Cardiac septum (tissue), 1 donor: ENCODE data around the gene PPARA. TPM values are rescaled to one million over a fixed set of nuclear protein-coding genes. Genes with fewer than 3 reads are reported as not detected.
"Not testable (repeated sequence)": the region's sequence is repeated elsewhere in the genome, so short reads cannot be mapped to it uniquely, and the experiment has no call there.

Experiments
- DNase-seq: peaks from one replicate; pipeline ENCODE4 v3.0.0-alpha.2; 2020; ENCODE audit warnings: low spot score
- intact Hi-C: fragments of 100-400 bp; cut with DNase I; formaldehyde crosslinking; loops from one replicate; pipeline ENCODE4 v1.14.0; 2022
- total RNA-seq: library from RNA; stranded (reverse); fragmentation: NEBNext Ultra II Directional; extraction: Animal tissue kit (Norgen Biotek cat#: 25700); gene quantifications from one replicate; pipeline ENCODE4 v1.2.1, GENCODE V29; 2021
- donor health status: DM: no; HTN: no; CAD: no.

The PPARA gene
- total RNA-seq, 1 donor from 2014 or later: 78.8 TPM

GRCh38 chr22:46138058-46138797 lies 12.1 kb upstream of the PPARA start:
- DNase-seq: no peak
- intact Hi-C loops: no loop called here

- DNase-seq: not testable (repeated sequence)
Observed at GRCh38 chr22:46139417-46139816, 10.9 kb upstream of the PPARA start.

GRCh38 chr22:46139895-46140350 lies 10.4 kb upstream of the PPARA start:
- intact Hi-C loops: no loop called here

More at GRCh38 chr22:46139417-46139816, 10.9 kb upstream of the PPARA start:
- intact Hi-C loops: not testable (repeated sequence)

GRCh38 chr22:46140989-46141928 lies 9.1 kb upstream of the PPARA start:
- intact Hi-C loops: no loop called here

More at GRCh38 chr22:46139895-46140350, 10.4 kb upstream of the PPARA start:
- DNase-seq: no peak

GRCh38 chr22:46142548-46143490 lies 7.5 kb upstream of the PPARA start:
- no peak for DNase-seq
- intact Hi-C loops: no loop called here

More at GRCh38 chr22:46140989-46141928, 9.1 kb upstream of the PPARA start:
- no peak for DNase-seq

GRCh38 chr22:46143491-46144147 lies 6.7 kb upstream of the PPARA start:
- peak; percentile 54 for DNase-seq
- intact Hi-C loops: no loop called here

- intact Hi-C loops: loop anchor here (5.0 kb wide), 1 partner anchor 102 kb away; no protein-coding TSS in a partner anchor
Observed at GRCh38 chr22:46145361-46145851, 4.9 kb upstream of the PPARA start.

GRCh38 chr22:46145896-46146295 lies 4.4 kb upstream of the PPARA start:
- DNase-seq: peak; percentile 56
- intact Hi-C loops: loop anchor here (5.0 kb wide), 1 partner anchor 101 kb away; no protein-coding TSS in a partner anchor

More at GRCh38 chr22:46145361-46145851, 4.9 kb upstream of the PPARA start:
- DNase-seq: peak; percentile 67

GRCh38 chr22:46146329-46146728 lies 4.0 kb upstream of the PPARA start:
- DNase-seq: no peak
- intact Hi-C loops: loop anchor here (5.0 kb wide), 1 partner anchor 101 kb away; no protein-coding TSS in a partner anchor

GRCh38 chr22:46147061-46147460 lies 3.3 kb upstream of the PPARA start:
- intact Hi-C loops: loop anchor here (5.0 kb wide), 1 partner anchor 100 kb away; no protein-coding TSS in a partner anchor
- peak; percentile 75 for DNase-seq

GRCh38 chr22:46147471-46148267 lies 2.7 kb upstream of the PPARA start:
- intact Hi-C loops: loop anchor here (5.0 kb wide), 1 partner anchor 100 kb away; no protein-coding TSS in a partner anchor
- peak; percentile 76 for DNase-seq

- DNase-seq: peak; percentile 7
- intact Hi-C loops: loop anchor here (5.0 kb wide), 1 partner anchor 99 kb away; no protein-coding TSS in a partner anchor
Observed at GRCh38 chr22:46148336-46148735, 2.0 kb upstream of the PPARA start.

GRCh38 chr22:46148816-46149511 lies 1.4 kb upstream of the PPARA start:
- intact Hi-C loops: loop anchor here (5.0 kb wide), 1 partner anchor 98 kb away; no protein-coding TSS in a partner anchor
- DNase-seq: peak; percentile 77

- intact Hi-C loops: loop anchor here (5.0 kb wide), 1 partner anchor 98 kb away; no protein-coding TSS in a partner anchor
- peak; percentile 80 for DNase-seq
Observed at GRCh38 chr22:46149512-46150033, 753 bp upstream of the PPARA start.

GRCh38 chr22:46150655-46151477 lies 540 bp downstream of the PPARA start:
- intact Hi-C loops: no loop called here
- peak; percentile 79 for DNase-seq
